GM11168 (cell line): ENCODE data around the gene PTGIS.

ENCODE experiments used
- in situ Hi-C: fragments of 300-500 bp; cut with MboI; formaldehyde crosslinking; loops from one replicate; pipeline ENCODE4 v1.12.0; 2022; ENCODE audit warnings: low sequenced_read_pairs; ENCODE audit not compliant: unreplicated experiment

PTGIS gene

DNA sequence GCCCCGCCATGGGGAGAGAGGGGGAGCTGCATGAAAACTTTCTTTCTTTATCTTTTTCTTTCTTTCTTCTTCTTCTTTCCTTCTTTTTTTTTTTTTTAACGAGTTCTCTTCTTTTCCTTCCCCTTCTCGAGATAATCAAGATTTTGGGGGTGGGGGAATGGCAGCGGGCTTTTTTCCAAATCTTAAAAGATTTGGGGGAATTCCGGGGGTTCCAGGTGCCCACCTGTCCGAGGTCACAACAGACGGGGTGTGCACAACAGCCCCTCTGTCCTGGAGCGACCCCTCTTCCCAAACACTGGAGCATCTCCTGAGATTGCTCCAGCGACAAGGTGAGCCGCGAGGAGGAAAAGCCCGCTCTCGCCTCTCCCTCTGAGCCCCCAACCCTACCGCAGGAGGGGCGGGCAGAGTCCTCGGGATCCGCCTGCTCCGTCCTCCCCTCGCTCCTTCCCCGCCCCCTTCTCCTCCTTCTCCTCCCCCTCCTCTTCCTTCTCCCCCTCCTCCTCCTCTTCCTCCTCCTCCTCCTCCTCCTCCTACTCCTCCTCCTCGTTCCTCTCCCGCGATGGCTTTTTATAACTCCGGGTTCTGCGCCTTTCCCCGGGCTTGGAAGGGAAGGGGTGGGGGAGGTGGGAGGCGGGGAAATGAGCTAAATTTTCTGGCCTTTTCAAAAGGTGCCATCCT lies 84.8 kb downstream of the PTGIS start:
- in situ Hi-C loops: no loop called here

DNA sequence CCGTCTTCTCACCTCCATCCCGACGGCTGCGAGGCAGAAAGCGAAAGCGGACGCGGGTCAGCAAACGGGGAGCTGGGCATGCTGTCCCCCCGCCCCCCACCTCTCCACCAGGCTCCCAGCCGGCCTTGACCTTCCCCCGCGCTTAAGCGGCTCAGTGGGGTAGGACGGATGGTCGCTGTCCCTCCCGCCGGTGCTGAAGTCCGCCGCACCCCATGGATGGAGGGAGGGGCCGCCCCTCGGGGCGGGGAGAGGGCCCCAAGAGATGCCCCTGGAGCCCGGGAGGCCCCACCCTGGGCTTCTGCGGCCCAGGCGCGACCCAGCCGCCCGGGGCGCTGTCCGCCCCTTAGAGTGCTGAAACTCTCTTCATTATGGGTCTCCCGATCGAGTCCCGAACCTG lies 85.3 kb downstream of the PTGIS start, which contains the start of gene KCNB1:
Gene KCNB1, minus strand, starts transcription at position 48 of the 397 bp plus-strand sequence. CDS start 188 bp downstream, outside the sequence.
- in situ Hi-C loops: no loop called here

GRCh38 chr20:49482173-49482572 lies 85.8 kb downstream of the PTGIS start:
- in situ Hi-C loops: no loop called here

DNA sequence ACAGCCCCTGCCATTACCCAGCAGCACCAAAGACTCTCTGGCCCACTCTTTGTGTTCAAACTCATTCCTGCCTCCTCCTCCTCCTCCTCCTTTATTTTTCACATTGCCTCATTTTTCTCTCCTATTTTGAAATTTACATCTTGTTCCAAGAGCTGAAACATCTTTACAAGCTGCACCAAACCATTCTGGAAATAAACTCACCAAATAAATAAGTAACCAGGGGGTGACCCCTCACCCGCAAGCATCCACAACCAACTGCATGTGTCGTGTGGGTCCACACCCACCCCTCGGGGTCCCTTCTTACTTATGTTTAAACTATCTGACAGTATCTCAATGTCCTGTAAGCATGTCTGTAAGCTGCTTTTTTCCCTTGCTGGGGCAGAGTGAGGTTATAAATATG lies 86.8 kb downstream of the PTGIS start:
- in situ Hi-C loops: no loop called here

DNA sequence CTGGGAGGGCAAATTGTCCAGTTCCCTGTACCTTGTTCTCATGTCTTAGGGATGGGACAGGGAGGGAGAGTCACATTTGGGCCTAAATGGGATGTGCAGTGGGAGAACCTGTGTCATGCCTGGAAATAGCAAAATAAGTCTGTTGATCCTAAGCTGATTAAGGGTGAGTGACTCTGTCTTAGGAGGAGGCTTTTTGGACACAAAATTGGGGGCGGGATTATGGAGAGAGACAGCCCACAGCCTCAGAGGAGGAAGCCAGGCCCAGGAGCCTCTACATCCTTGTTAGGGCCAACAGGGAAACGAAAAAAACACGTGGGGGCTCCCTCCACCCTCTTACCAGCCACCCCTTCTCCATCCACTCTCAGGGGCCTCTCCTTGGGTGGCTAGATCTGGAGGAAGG lies 87.7 kb downstream of the PTGIS start:
- in situ Hi-C loops: no loop called here

GRCh38 chr20:49479785-49480184 lies 88.2 kb downstream of the PTGIS start:
- in situ Hi-C loops: no loop called here

- in situ Hi-C loops: no loop called here
Observed at GRCh38 chr20:49478754-49479689, 88.9 kb downstream of the PTGIS start.

GRCh38 chr20:49478266-49478665 lies 89.7 kb downstream of the PTGIS start:
- in situ Hi-C loops: no loop called here

DNA sequence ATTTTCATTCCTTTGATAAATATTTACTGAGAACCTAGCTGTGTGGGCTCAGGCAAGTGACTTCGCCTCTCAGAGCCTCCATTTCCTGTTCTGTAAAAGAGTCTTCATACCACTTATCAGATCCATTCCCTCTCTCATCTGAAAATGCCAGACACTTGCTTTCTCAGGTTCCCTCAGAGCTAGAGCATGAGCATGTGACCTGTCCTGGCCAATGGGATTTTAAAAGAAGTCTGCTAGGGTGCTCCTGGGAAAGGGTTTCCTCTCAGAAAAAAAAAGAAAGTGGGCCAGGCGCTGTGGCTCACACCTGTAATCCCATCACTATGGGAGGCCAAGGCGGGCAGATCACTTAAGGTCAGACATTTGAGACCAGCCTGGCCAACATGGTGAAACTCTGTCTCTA lies 90.7 kb downstream of the PTGIS start:
- in situ Hi-C loops: no loop called here

DNA sequence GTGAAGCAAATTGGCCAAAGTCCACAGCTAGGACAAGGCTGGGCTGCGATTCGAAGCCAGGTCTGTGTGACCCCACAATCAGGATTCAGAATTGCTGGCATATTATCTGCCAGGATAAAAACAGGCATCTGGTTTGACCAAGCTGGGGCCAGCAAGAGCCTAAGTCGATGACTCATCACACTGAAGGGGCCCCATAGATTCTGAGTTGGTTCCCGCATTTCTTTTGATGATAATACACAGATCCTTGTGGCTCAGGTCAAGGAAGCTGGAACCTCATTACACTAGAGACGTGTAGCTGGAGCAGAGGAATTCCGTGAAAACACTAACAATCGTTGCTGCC lies 92.0 kb downstream of the PTGIS start:
- in situ Hi-C loops: no loop called here

GRCh38 chr20:49475292-49476015 lies 92.5 kb downstream of the PTGIS start:
- in situ Hi-C loops: no loop called here

- in situ Hi-C loops: no loop called here
Observed at GRCh38 chr20:49471397-49471796, 96.5 kb downstream of the PTGIS start.

DNA sequence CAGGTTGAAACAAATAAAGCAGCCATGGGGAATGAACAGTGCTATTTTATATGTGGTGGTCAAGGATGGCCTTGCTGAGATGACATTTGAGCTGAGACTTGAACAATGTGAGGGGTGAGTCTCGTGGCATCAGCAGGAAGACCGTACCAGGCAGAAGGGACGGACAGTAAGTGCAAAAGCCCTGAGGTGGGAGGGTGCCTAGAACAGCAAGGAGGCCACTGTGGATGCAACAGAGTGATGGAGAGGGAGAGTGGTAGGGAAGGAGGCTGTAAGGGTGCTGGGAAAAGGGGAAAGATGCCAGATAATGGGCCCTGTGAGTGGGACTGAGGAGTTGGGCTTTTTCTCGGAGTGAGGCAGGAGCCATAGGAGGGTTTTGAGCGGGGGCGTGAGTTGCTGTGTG lies 97.0 kb downstream of the PTGIS start:
- in situ Hi-C loops: no loop called here

- in situ Hi-C loops: no loop called here
Observed at GRCh38 chr20:49469060-49469459, 98.9 kb downstream of the PTGIS start.

- in situ Hi-C loops: no loop called here
Observed at GRCh38 chr20:49468412-49468811, 99.5 kb downstream of the PTGIS start.

- in situ Hi-C loops: no loop called here
Observed at GRCh38 chr20:49466114-49466912, 101.6 kb downstream of the PTGIS start.

DNA sequence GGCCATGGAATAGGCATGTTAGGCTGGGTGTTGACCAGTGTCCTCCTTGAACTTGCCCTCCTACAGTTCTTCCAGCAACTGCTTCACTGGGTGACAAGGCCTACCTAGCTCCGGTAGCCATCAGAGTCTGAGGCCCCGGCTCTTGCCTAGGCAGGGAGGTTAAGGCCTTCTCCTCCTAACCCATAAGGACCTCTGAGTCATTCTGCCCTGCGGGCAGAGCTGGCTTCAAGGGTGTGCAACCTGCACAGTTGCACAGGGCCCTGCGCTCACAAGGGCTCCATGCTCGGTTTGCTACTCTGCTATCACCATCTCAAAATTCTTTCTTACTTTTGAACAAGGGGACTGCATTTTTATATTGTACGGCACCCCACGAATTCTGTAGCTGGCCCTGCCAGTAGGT lies 103.4 kb downstream of the PTGIS start:
- in situ Hi-C loops: no loop called here

- in situ Hi-C loops: no loop called here
Observed at GRCh38 chr20:49462626-49463025, 105.3 kb downstream of the PTGIS start.

DNA sequence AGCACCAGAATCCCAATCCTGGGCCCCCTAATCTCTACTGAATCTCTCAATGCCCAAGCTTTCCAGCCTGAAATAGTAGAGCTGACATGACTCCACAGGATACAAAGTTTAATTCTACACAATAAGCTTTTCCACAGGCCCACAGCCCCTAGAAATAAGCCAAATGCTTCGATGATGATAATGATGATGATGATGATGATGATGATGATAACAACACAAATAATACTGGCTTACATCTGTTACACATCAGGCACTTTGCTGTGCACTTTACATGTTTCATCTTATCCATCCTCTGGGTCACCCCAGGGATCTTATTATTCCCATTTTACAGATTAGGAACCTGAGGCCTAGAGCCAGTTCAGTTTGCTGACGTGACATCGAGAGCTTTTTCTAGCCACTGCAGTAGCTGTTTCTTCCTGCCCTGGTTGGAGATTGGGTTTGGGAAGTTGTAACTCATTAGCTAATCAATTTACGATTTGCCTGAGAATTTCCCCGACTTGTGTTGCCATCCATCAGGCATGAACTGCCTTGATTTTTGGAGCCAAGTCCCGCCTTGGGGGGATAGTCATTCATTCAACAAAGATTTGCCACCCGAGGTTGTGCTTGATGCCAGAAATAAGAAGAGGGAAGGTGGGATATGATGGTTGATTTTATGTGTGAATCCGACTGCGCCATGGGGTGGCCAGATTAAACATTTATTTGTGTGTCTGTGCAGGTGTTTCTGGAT lies 105.9 kb downstream of the PTGIS start:
- in situ Hi-C loops: no loop called here
